Ramos (cell line): Measurements from ENCODE around the gene LRMDA.
"Not testable (repeated sequence)": the region's sequence is repeated elsewhere in the genome, so short reads cannot be mapped to it uniquely, and the experiment has no call there.

Experiments
- in situ Hi-C: fragments of 300-500 bp; cut with MboI; formaldehyde crosslinking; loops from one replicate; pipeline ENCODE4 v1.14.3; 2022; ENCODE audit warnings: low sequenced_read_pairs; ENCODE audit not compliant: unreplicated experiment

LRMDA gene

DNA sequence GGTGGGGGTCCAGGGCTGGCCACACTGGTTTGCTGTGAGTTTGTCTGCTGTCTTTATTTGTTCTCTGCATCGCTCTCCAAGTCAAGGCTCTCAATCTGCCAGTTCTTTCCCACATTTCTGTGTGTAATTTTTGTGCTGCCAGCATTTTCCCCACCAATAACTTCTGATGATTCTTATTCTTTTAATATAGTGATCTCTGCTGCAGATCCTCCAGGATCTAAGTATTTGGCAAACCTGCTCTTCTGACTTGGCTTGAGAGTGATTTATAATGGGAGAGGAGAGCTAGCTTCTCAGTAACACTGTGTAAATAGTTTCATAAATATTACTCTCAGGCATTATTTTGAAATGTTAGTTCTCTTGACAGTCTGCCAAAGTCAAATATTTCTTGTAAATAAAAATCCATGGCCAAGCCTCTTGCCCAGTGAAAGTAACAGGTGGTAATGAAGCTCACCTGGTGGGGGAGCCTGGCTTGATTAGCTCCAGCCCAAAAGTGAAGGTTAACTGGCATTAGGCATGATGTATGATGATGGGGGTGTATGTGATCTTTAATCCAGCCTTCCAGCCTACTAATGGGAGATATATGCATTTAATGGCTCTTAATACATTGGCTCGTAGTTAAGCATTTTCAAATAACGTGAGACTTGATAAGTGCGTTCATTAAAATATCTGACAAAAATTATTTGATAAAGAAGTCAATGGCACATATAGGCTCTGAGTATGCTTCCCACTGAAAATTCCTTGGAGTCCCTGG lies 1150.3 kb downstream of the LRMDA start:
- in situ Hi-C loops, result no loop called here

- in situ Hi-C loops, result no loop called here
Observed at GRCh38 chr10:76582531-76582930, 1151.1 kb downstream of the LRMDA start.

DNA sequence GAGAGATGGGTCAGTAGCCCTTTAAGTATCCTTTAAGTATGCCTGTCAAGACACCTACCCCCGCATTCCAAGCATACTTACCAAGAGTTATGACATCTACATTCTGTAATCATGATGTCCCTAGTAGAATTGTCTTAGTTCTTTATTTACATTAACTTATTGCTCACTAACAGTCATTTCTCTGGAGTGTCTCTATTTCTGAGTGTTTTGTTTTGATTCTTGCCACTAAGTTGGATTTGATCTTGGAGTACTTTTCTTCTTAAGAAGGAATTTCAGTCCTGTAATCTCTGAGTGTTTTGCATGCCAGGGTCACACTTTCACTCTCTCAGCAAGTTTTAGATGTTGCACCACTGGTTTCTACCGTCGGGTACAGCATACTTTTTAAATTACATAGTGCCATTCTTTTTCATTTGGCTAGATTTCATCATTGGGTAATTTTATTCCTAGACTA lies 1152.3 kb downstream of the LRMDA start:
- in situ Hi-C loops, result no loop called here

DNA sequence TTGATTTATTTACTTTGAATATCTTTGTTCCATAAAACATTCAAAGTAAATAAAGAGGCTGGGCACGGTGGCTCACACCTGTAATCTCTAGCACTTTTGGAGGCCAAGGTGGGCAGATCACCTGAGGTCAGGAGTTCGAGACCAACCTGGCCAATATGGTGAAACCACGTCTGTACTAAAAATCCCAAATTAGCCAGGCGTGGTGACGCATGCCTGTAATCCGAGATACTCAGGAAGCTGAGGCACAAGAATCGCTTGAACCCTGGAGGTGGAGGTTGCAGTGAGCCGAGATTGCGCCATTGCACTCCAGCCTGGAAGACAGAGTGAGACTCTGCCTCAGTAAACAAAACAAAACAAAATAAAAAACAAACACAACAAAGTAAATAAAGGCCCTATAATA lies 1153.0 kb downstream of the LRMDA start:
- in situ Hi-C loops, result not testable (repeated sequence)
